Pancreas (tissue), 10 donors: ENCODE measurements around the gene FPR2. TPM values are rescaled to one million over a fixed set of nuclear protein-coding genes. Genes with fewer than 3 reads are reported as not detected.
"Not testable (repeated sequence)": the region's sequence is repeated elsewhere in the genome, so short reads cannot be mapped to it uniquely, and the experiment has no call there.

Source experiments
- ATAC-seq, 4 donors: fragments of 200-7000 bp; cut with Tn5 transposase; one replicate each; pipeline versions ENCODE4 v1.8.0 to v1.9.1; 2020; ENCODE audit warnings: mild to moderate bottlenecking in 4 of 4, moderate library complexity in 4 of 4
- DNase-seq, 6 donors: peaks; one replicate each; pipeline ENCODE4 v3.0.0-alpha.2; 2020
- FAIRE-seq: peaks from 2 replicates; lab custom pipeline; 2012; peaks lifted over from hg19 to GRCh38; lab: Jason Lieb, UNC
- H3K27ac ChIP-seq, 4 donors: fragments of 200-600 bp; sonication (generic); 1 replicate in 3 of 4; 2 replicates in 1 of 4; pipeline versions ENCODE4 v1.5.0 to v1.8.0; 2020
- H3K27me3 ChIP-seq, 4 donors: fragments of 200-600 bp; one replicate each; pipeline ENCODE4 v1.8.0; 2021
- H3K36me3 ChIP-seq, 3 donors: fragments of 200-600 bp; sonication (generic) in 1 of 3; one replicate each; pipeline versions ENCODE4 v1.5.0 to v1.8.0; 2020 to 2021
- H3K4me1 ChIP-seq, 3 donors: fragments of 200-600 bp; one replicate each; pipeline ENCODE4 v1.8.0; 2021
- H3K4me3 ChIP-seq, 4 donors: fragments of 200-600 bp; sonication (generic) in 2 of 4; one replicate each; pipeline versions ENCODE4 v1.5.0 to v1.8.0; 2020 to 2021
- H3K9me3 ChIP-seq, 4 donors: fragments of 200-600 bp; one replicate each; pipeline ENCODE4 v1.8.0; 2021
- WGBS, 2 donors: extraction: QIAGEN DNeasy Blood & Tissue Kit; methylation state at CpG; one replicate each; pipeline ENCODE4 v1.1.7; 2013; 5-methylcytosine and 5-hydroxymethylcytosine counted together
- intact Hi-C, 3 donors: fragments of 100-400 bp; cut with DNase I; formaldehyde crosslinking; loops; one replicate each; pipeline versions ENCODE4 v1.11.1 to v1.14.2; 2022
- polyA plus RNA-seq, 2 donors: library from polyadenylated mRNA; stranded (reverse); fragments of 200-250 nt; gene quantifications; one replicate each; pipeline ENCODE4 v1.2.3, GENCODE V29; 2013
- total RNA-seq, 6 donors: library from RNA; stranded (reverse); fragmentation: NEBNext Ultra II Directional in 4 of 6; extraction: Animal tissue kit (Norgen Biotek cat#: 25700) in 4 of 6; gene quantifications; one replicate each; pipeline versions ENCODE4 v1.2.1 to v1.2.4, GENCODE V29; 2021 to 2023
- TF ChIP-seq, protein P1 (sequence below), 4 donors: fragments of 200-600 bp; sonication (generic) in 3 of 4; IDR thresholded peaks; one replicate each; pipeline versions ENCODE4 v1.5.0 to v1.8.0; 2021; ENCODE audit warnings: antibody characterized with exemption in 4 of 4
- donor health status: healthy with polysubstance abuse.
- donor health status: DM: no; HTN: no; CAD: no; lungs with moderate emphysema.
- donor health status: DM: no; HTN: no; CAD: no.
- donor health status: control.
- donor health status: control.
- donor health status: Bipolar disorder and iron deficiency.
- donor health status: DM: yes; HTN: yes; CAD: no.
- donor health status: DM: no; HTN: no; CAD: no.
- donor health status: DM: no; HTN: no; CAD: no.
- donor health status: DM: yes; HTN: yes; CAD: no.

FPR2 gene
- total and polyA plus RNA-seq, 8 donors = 0.14 to 1.3 (median 0.67) TPM; not detected in 3

DNA sequence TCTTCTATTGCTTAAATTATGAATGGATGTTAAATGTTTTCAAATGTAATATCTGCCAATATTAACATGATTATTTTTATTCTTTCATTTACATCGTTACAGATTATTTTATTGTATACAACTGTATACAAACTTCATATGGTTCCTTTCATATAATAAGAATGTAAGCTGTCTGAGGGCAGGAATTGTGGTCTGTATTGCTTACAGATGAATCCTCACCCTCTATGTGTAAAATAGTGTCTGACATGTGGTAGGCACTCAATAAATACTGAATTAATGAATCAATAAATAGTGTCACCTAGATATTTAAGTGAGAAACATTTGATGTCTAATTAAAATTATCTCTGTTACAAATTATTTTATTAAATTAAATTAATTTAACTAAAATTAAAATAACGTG, 41.8 kb downstream of the FPR2 start:
- Histone ChIP-seq H3K27me3 (no peaks in the 10 kb centered on the region), H3K9me3 (no peaks in the 10 kb centered on the region), H3K27ac (no peak overlapping the region), H3K4me3 (no peak overlapping the region), H3K36me3 (no peaks in the 10 kb centered on the region), H3K4me1 (no peaks in the 10 kb centered on the region)
- TF ChIP-seq, protein P1, sequence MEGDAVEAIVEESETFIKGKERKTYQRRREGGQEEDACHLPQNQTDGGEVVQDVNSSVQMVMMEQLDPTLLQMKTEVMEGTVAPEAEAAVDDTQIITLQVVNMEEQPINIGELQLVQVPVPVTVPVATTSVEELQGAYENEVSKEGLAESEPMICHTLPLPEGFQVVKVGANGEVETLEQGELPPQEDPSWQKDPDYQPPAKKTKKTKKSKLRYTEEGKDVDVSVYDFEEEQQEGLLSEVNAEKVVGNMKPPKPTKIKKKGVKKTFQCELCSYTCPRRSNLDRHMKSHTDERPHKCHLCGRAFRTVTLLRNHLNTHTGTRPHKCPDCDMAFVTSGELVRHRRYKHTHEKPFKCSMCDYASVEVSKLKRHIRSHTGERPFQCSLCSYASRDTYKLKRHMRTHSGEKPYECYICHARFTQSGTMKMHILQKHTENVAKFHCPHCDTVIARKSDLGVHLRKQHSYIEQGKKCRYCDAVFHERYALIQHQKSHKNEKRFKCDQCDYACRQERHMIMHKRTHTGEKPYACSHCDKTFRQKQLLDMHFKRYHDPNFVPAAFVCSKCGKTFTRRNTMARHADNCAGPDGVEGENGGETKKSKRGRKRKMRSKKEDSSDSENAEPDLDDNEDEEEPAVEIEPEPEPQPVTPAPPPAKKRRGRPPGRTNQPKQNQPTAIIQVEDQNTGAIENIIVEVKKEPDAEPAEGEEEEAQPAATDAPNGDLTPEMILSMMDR (IDR thresholded peaks at IDR 0.05) = no peak
- intact Hi-C loops = no loop called here
- WGBS, 2 donors = 55 to 57% methylated on average over 2 of the region's 2 CpGs
- ATAC-seq (no peak), DNase-seq (no peak), FAIRE-seq (no peak)

DNA sequence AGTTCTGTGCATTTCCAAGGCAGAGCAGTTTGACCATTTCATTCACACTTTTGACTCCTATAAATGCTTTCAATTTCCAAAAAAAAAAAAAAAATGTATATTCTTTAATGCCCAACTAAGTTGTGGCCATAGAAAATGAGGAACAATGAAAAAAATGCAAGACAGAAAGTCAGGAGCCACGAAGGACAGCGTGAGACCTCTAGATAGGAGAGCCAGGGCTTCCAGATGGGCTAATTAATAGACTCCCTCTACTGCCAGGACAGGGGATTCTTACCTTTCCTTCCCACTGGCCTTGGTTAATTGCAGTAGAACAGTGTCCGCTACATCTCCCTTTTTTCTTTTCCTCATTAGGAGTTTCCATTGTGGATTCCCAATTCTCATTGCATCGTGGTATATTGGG, 42.5 kb downstream of the FPR2 start:
- TF ChIP-seq, protein P1 (IDR thresholded peaks at IDR 0.05) = no peak
- no peak overlapping the region for H3K4me3 ChIP-seq
- no peak for FAIRE-seq
- H3K27me3 ChIP-seq = no peaks in the 10 kb centered on the region
- no peaks in the 10 kb centered on the region for H3K9me3 ChIP-seq
- DNase-seq = no peak
- H3K27ac ChIP-seq = peak overlapping the region in 1 of 4 donors; percentile 28
- ATAC-seq = peak in 1 of 4 donors; percentile 14
- no peaks in the 10 kb centered on the region for H3K36me3 ChIP-seq
- no peaks in the 10 kb centered on the region for H3K4me1 ChIP-seq
- 67 to 71% methylated on average over 4 of the region's 4 CpGs for WGBS, 2 donors
- intact Hi-C loops = no loop called here

DNA sequence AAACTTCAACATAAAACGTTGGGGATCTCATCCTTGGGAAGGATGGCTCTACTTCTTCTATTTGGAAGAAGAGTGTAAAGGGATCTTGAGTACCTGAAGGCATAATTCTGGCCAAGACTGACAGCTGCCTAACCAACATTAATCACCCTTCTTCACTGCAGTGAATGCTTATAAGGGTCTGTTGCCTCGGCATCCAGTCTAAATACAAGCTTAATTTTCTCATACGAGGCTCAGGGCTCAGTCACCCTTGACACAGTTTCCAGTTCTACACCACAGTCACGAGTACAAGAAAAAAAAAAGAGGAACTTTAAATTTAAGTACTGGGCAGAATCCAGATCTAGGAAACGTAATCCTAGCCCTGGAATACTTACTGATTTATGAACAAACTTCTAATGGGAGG, 43.0 kb downstream of the FPR2 start:
- 30 to 40% methylated on average over 5 of the region's 5 CpGs for WGBS, 2 donors
- FAIRE-seq (no peak), ATAC-seq (peak in 1 of 4 donors; percentile 19), DNase-seq (no peak)
- H3K27ac ChIP-seq = peak overlapping the region in 1 of 4 donors; percentile 28
- H3K36me3 ChIP-seq = no peaks in the 10 kb centered on the region
- intact Hi-C loops = no loop called here
- TF ChIP-seq, protein P1 (IDR thresholded peaks at IDR 0.05) = no peak
- H3K4me3 ChIP-seq = no peak overlapping the region
- H3K27me3 ChIP-seq = no peaks in the 10 kb centered on the region
- H3K4me1 ChIP-seq = no peaks in the 10 kb centered on the region
- H3K9me3 ChIP-seq = no peaks in the 10 kb centered on the region

DNA sequence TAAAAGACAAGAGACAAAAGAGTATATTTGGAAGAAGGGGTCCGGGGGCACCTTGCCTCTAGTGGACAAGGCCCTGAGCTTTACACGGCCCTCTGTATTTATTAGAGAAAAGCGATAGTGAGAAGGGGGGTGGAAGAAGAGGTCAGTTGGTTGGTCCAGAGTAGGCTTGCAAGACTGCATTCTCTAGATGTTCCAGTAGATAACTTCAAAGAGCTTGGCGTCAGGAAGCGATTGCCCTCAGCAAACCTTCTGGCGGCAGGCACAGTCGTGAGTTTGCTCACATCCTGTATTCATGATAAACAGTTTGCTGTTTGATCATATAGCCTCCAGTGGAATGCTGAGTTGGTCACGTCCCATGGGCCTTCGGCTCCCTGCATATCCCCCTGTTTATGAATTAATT, 43.8 kb downstream of the FPR2 start:
- H3K9me3 ChIP-seq = not testable (repeated sequence)

DNA sequence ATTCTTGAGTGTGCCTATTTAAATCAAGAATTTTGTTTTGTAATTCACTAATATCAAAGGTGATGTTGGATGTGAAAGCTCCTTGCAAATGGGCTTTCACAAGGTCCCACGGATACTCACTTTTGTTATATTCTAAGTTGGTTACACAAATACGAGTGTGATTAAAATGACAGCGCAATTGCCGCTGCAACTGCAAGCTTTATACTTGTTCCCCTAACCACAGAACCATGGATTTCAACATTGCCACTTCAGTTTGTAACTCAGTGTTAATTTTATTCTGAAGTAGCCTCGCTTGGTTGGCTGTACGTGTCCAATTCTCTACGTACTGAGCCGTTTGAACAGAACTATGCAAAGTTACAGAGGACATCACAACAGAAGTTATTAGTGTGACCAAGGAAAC, 44.4 kb downstream of the FPR2 start:
- H3K36me3 ChIP-seq, H3K4me3 ChIP-seq, DNase-seq, FAIRE-seq, H3K27ac ChIP-seq, ATAC-seq, H3K9me3 ChIP-seq, H3K4me1 ChIP-seq, intact Hi-C loops, H3K27me3 ChIP-seq: not testable (repeated sequence)
- 74 to 83% methylated on average over 8 of the region's 8 CpGs for WGBS, 2 donors

More for the DNA sequence above, 43.8 kb downstream of the FPR2 start:
- DNase-seq, H3K4me1 ChIP-seq, H3K27me3 ChIP-seq, intact Hi-C loops, H3K27ac ChIP-seq, H3K4me3 ChIP-seq, ATAC-seq, H3K36me3 ChIP-seq, FAIRE-seq: not testable (repeated sequence)
- 62 to 67% methylated on average over 9 of the region's 9 CpGs for WGBS, 2 donors

DNA sequence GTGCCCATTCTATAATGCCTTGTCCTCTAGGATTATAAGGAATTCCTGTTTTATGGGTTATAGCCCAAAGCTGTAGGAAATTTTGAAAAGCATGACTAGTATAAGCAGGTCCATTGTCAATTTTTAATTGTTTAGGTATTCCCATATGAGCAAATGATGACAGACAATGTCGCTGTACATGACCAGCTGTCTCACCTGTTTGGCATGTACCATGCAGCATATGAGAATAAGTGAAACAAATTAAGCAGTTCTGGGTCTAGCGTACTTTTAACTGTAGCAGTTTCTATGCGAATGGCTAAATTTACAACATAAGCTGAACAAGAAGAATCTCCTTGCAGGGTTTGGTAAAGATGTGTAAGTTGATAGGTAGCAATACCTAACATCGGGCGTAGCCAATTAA, 45.6 kb downstream of the FPR2 start:
- H3K27ac ChIP-seq, H3K27me3 ChIP-seq, FAIRE-seq, ATAC-seq, H3K9me3 ChIP-seq, H3K4me3 ChIP-seq, intact Hi-C loops, H3K36me3 ChIP-seq, H3K4me1 ChIP-seq, DNase-seq: not testable (repeated sequence)
- 88 to 89% methylated on average over 5 of the region's 5 CpGs for WGBS, 2 donors
